ENCODE measurements around the gene TRPC4AP.
"Not testable (repeated sequence)": the region's sequence is repeated elsewhere in the genome, so short reads cannot be mapped to it uniquely, and the experiment has no call there.

Gene TRPC4AP

DNA sequence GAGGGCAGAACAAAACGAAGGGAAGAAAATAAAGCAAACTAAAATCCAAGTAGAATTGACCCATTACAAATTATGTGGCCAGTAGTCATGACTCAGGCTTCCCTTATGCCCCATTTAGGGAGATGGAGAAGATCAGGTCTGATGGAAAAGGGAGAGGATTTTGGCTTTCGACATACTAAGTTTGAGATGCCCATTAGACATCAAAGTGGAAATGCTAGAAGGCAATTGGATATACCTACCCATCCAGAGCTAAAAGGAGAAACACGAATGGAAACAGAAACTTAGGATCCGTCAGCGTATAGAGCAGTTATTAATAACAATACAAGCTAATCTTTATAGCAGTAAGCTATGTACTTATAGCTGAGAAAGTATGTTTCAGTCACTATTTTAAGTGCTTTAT is 4.8 kb downstream of the TRPC4AP start:
- TF ChIP-seq, protein P1, sequence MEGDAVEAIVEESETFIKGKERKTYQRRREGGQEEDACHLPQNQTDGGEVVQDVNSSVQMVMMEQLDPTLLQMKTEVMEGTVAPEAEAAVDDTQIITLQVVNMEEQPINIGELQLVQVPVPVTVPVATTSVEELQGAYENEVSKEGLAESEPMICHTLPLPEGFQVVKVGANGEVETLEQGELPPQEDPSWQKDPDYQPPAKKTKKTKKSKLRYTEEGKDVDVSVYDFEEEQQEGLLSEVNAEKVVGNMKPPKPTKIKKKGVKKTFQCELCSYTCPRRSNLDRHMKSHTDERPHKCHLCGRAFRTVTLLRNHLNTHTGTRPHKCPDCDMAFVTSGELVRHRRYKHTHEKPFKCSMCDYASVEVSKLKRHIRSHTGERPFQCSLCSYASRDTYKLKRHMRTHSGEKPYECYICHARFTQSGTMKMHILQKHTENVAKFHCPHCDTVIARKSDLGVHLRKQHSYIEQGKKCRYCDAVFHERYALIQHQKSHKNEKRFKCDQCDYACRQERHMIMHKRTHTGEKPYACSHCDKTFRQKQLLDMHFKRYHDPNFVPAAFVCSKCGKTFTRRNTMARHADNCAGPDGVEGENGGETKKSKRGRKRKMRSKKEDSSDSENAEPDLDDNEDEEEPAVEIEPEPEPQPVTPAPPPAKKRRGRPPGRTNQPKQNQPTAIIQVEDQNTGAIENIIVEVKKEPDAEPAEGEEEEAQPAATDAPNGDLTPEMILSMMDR (conservative IDR thresholded peaks at IDR 0.05; ENCODE audit: control insufficient read depth, insufficient read depth, low read depth, low read length), result no peak
- peak; percentile 38 for DNase-seq (ENCODE audit: low read depth)
- no peak overlapping the region for H3K4me3 ChIP-seq (ENCODE audit: control insufficient read depth, low read depth, low read length)

- DNase-seq (ENCODE audit: low read depth), result no peak
- TF ChIP-seq, protein P1 (conservative IDR thresholded peaks at IDR 0.05; ENCODE audit: control insufficient read depth, insufficient read depth, low read depth, low read length), result no peak
- no peak overlapping the region for H3K4me3 ChIP-seq (ENCODE audit: control insufficient read depth, low read depth, low read length)
Observed at GRCh38 chr20:35087355-35087754, 5.3 kb downstream of the TRPC4AP start.

DNA sequence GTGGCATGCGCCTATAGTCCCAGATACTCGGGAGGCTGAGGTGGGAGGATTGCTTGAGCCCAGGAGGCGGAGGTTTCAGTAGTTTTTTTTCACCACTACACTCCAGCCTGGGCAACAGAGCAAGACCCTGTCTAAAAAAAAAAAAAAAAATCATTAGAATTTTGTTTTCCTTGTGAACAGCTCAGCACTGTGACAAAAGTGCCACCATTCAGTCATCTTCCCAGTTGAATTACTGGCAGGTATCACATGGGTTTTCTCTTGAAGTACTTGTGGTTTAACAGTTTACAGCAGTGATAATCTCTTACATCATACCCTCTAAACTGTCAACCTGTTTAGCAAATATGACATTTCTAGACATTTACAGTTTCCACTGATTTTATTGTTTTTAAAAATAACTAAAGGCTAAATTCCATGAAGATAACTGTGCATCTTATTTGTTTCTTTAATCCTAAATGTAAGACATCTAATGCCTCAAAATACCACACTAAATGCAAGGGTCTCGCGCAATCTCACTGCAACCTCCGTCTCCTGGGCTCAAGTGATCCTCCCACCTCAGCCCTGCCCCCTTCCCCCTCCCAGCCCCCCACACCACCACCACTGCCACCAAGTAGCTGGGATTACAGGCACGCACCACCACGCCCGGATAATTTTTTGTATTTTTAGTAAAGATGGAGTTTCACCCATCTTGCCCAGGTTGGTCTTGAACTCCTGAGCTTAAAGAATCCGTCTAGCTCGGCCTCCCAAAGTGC is 7.0 kb downstream of the TRPC4AP start:
- no peak for DNase-seq (ENCODE audit: low read depth)
- no peak overlapping the region for H3K4me3 ChIP-seq (ENCODE audit: control insufficient read depth, low read depth, low read length)
- TF ChIP-seq, protein P1 (conservative IDR thresholded peaks at IDR 0.05; ENCODE audit: control insufficient read depth, insufficient read depth, low read depth, low read length), result no peak

- H3K4me3 ChIP-seq (ENCODE audit: control insufficient read depth, low read depth, low read length), result no peak overlapping the region
- TF ChIP-seq, protein P1 (conservative IDR thresholded peaks at IDR 0.05; ENCODE audit: control insufficient read depth, insufficient read depth, low read depth, low read length), result no peak
- DNase-seq (ENCODE audit: low read depth), result no peak
Observed at GRCh38 chr20:35084998-35085397, 7.6 kb downstream of the TRPC4AP start.

GRCh38 chr20:35080348-35080642 is 12.3 kb downstream of the TRPC4AP start:
- not testable (repeated sequence) for H3K4me3 ChIP-seq (ENCODE audit: control insufficient read depth, low read depth, low read length)

GRCh38 chr20:35079472-35080347 is 12.9 kb downstream of the TRPC4AP start:
- TF ChIP-seq, protein P1 (conservative IDR thresholded peaks at IDR 0.05; ENCODE audit: control insufficient read depth, insufficient read depth, low read depth, low read length), result no peak
- no peak for DNase-seq (ENCODE audit: low read depth)

More at GRCh38 chr20:35080348-35080642, 12.3 kb downstream of the TRPC4AP start:
- DNase-seq (ENCODE audit: low read depth), result not testable (repeated sequence)

DNA sequence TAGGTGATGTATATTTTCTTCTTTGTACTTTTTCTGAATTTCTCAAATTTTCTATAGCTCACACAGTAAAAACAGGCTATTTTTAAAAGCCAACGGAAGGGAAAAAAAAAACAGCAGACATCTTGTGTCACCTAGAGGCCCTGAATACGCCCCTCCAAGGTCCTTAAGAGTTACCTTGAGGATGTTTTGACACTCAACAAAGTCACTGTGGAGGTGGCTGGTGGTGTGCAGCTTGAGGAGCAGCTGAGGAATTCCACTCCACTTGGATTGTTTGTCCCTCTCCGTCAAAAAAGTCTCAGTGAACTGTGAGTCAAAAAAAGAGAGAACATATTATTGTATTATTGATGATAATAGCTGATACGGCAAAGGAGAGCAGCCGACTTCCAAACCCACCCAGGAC is 14.7 kb downstream of the TRPC4AP start:
- TF ChIP-seq, protein P1 (conservative IDR thresholded peaks at IDR 0.05; ENCODE audit: control insufficient read depth, insufficient read depth, low read depth, low read length), result no peak
- H3K4me3 ChIP-seq (ENCODE audit: control insufficient read depth, low read depth, low read length), result no peak overlapping the region
- no peak for DNase-seq (ENCODE audit: low read depth)

More at GRCh38 chr20:35079472-35080347, 12.9 kb downstream of the TRPC4AP start:
- no peak overlapping the region for H3K4me3 ChIP-seq (ENCODE audit: control insufficient read depth, low read depth, low read length)
